ENCODE measurements around the gene LAMA2.
"Not testable (repeated sequence)": the region's sequence is repeated elsewhere in the genome, so short reads cannot be mapped to it uniquely, and the experiment has no call there.

The LAMA2 gene

GRCh38 chr6:129041563-129041962 lies 158.6 kb downstream of the LAMA2 start:
- no peak for DNase-seq
- in situ Hi-C loops (cut with HindIII; ENCODE audit: low pct_ligation_motif_present, low pct_unique_long_range_greater_than_20kb, low sequenced_read_pairs) = no loop called here

- in situ Hi-C loops (cut with HindIII; ENCODE audit: low pct_ligation_motif_present, low pct_unique_long_range_greater_than_20kb, low sequenced_read_pairs) = no loop called here
- DNase-seq = no peak
These were observed 163.6 kb downstream of the LAMA2 start for GRCh38 chr6:129046526-129046925.

GRCh38 chr6:129047834-129048233 lies 164.9 kb downstream of the LAMA2 start:
- DNase-seq = no peak
- in situ Hi-C loops (cut with HindIII; ENCODE audit: low pct_ligation_motif_present, low pct_unique_long_range_greater_than_20kb, low sequenced_read_pairs) = no loop called here

- in situ Hi-C loops (cut with HindIII; ENCODE audit: low pct_ligation_motif_present, low pct_unique_long_range_greater_than_20kb, low sequenced_read_pairs) = no loop called here
- no peak for DNase-seq
These were observed 167.1 kb downstream of the LAMA2 start for GRCh38 chr6:129050086-129050485.

GRCh38 chr6:129053143-129053542 lies 170.2 kb downstream of the LAMA2 start:
- in situ Hi-C loops (cut with HindIII; ENCODE audit: low pct_ligation_motif_present, low pct_unique_long_range_greater_than_20kb, low sequenced_read_pairs); DNase-seq: not testable (repeated sequence)

- no peak for DNase-seq
- in situ Hi-C loops (cut with HindIII; ENCODE audit: low pct_ligation_motif_present, low pct_unique_long_range_greater_than_20kb, low sequenced_read_pairs) = no loop called here
These were observed 172.9 kb downstream of the LAMA2 start for GRCh38 chr6:129055796-129056195.

- DNase-seq = no peak
- in situ Hi-C loops (cut with HindIII; ENCODE audit: low pct_ligation_motif_present, low pct_unique_long_range_greater_than_20kb, low sequenced_read_pairs) = no loop called here
These were observed 176.7 kb downstream of the LAMA2 start for GRCh38 chr6:129059650-129060049.

- no peak for DNase-seq
- in situ Hi-C loops (cut with HindIII; ENCODE audit: low pct_ligation_motif_present, low pct_unique_long_range_greater_than_20kb, low sequenced_read_pairs) = no loop called here
These were observed 186.1 kb downstream of the LAMA2 start for GRCh38 chr6:129069006-129069405.

- in situ Hi-C loops (cut with HindIII; ENCODE audit: low pct_ligation_motif_present, low pct_unique_long_range_greater_than_20kb, low sequenced_read_pairs) = no loop called here
- no peak for DNase-seq
These were observed 190.1 kb downstream of the LAMA2 start for GRCh38 chr6:129073051-129073450.

GRCh38 chr6:129073691-129074395 lies 190.9 kb downstream of the LAMA2 start:
- in situ Hi-C loops (cut with HindIII; ENCODE audit: low pct_ligation_motif_present, low pct_unique_long_range_greater_than_20kb, low sequenced_read_pairs) = no loop called here
- no peak for DNase-seq

- in situ Hi-C loops (cut with HindIII; ENCODE audit: low pct_ligation_motif_present, low pct_unique_long_range_greater_than_20kb, low sequenced_read_pairs) = no loop called here
- no peak for DNase-seq
These were observed 201.5 kb downstream of the LAMA2 start for GRCh38 chr6:129084406-129084805.

- DNase-seq; in situ Hi-C loops (cut with HindIII; ENCODE audit: low pct_ligation_motif_present, low pct_unique_long_range_greater_than_20kb, low sequenced_read_pairs): not testable (repeated sequence)
These were observed 205.5 kb downstream of the LAMA2 start for GRCh38 chr6:129088481-129088880.

GRCh38 chr6:129089357-129089756 lies 206.4 kb downstream of the LAMA2 start:
- DNase-seq = no peak
- in situ Hi-C loops (cut with HindIII; ENCODE audit: low pct_ligation_motif_present, low pct_unique_long_range_greater_than_20kb, low sequenced_read_pairs) = no loop called here

- in situ Hi-C loops (cut with HindIII; ENCODE audit: low pct_ligation_motif_present, low pct_unique_long_range_greater_than_20kb, low sequenced_read_pairs) = no loop called here
- DNase-seq = no peak
These were observed 211.2 kb downstream of the LAMA2 start for GRCh38 chr6:129094147-129094546.

- in situ Hi-C loops (cut with HindIII; ENCODE audit: low pct_ligation_motif_present, low pct_unique_long_range_greater_than_20kb, low sequenced_read_pairs) = no loop called here
These were observed 213.8 kb downstream of the LAMA2 start for GRCh38 chr6:129096651-129097290.

GRCh38 chr6:129098061-129098553 lies 215.2 kb downstream of the LAMA2 start:
- in situ Hi-C loops (cut with HindIII; ENCODE audit: low pct_ligation_motif_present, low pct_unique_long_range_greater_than_20kb, low sequenced_read_pairs) = no loop called here
- no peak for DNase-seq

More at GRCh38 chr6:129096651-129097290, 213.8 kb downstream of the LAMA2 start:
- DNase-seq = no peak

GRCh38 chr6:129099696-129100095 lies 216.8 kb downstream of the LAMA2 start:
- no peak for DNase-seq
- in situ Hi-C loops (cut with HindIII; ENCODE audit: low pct_ligation_motif_present, low pct_unique_long_range_greater_than_20kb, low sequenced_read_pairs) = no loop called here

- in situ Hi-C loops (cut with HindIII; ENCODE audit: low pct_ligation_motif_present, low pct_unique_long_range_greater_than_20kb, low sequenced_read_pairs) = no loop called here
- DNase-seq = no peak
These were observed 217.2 kb downstream of the LAMA2 start for GRCh38 chr6:129100164-129100563.

GRCh38 chr6:129102741-129103140 lies 219.8 kb downstream of the LAMA2 start:
- DNase-seq = no peak
- in situ Hi-C loops (cut with HindIII; ENCODE audit: low pct_ligation_motif_present, low pct_unique_long_range_greater_than_20kb, low sequenced_read_pairs) = no loop called here

- DNase-seq = no peak
- in situ Hi-C loops (cut with HindIII; ENCODE audit: low pct_ligation_motif_present, low pct_unique_long_range_greater_than_20kb, low sequenced_read_pairs) = no loop called here
These were observed 221.2 kb downstream of the LAMA2 start for GRCh38 chr6:129104131-129104530.
